Fibroblast of lung (primary cell): ENCODE data around the gene TP53INP2.

Experiments
- EZH2 ChIP-seq: IDR thresholded peaks from 2 replicates; pipeline ENCODE4 v1.5.1; 2012; ENCODE audit warnings: low read length, control low read depth, mild to moderate bottlenecking; ENCODE audit errors: missing control alignments
- TF ChIP-seq, protein P1 (sequence below), 2 donors: IDR thresholded peaks in 1 of 2; conservative IDR thresholded peaks in 1 of 2; 1 replicate in 1 of 2; 2 replicates in 1 of 2; pipeline ENCODE4 v1.5.1; 2011 to 2012; ENCODE audit warnings: low read length in 2 of 2, control low read depth in 1 of 2, inconsistent platforms in 1 of 2, low read depth in 1 of 2, mild to moderate bottlenecking in 1 of 2

- TF ChIP-seq, protein P1, sequence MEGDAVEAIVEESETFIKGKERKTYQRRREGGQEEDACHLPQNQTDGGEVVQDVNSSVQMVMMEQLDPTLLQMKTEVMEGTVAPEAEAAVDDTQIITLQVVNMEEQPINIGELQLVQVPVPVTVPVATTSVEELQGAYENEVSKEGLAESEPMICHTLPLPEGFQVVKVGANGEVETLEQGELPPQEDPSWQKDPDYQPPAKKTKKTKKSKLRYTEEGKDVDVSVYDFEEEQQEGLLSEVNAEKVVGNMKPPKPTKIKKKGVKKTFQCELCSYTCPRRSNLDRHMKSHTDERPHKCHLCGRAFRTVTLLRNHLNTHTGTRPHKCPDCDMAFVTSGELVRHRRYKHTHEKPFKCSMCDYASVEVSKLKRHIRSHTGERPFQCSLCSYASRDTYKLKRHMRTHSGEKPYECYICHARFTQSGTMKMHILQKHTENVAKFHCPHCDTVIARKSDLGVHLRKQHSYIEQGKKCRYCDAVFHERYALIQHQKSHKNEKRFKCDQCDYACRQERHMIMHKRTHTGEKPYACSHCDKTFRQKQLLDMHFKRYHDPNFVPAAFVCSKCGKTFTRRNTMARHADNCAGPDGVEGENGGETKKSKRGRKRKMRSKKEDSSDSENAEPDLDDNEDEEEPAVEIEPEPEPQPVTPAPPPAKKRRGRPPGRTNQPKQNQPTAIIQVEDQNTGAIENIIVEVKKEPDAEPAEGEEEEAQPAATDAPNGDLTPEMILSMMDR (conservative IDR thresholded peaks at IDR 0.05 in 1 of 2, IDR thresholded peaks at IDR 0.05 in 1 of 2; ENCODE audit: low read depth in 1 of 2, low read length in 2 of 2), result no peak
- no peak for TF ChIP-seq EZH2
Observed at GRCh38 chr20:34675561-34675960, 28.6 kb upstream of the TP53INP2 start.
